Mesothelial cell of epicardium (in vitro differentiated cells): Measurements from ENCODE around the gene RELA. TPM values are rescaled to one million over a fixed set of nuclear protein-coding genes. Genes with fewer than 3 reads are reported as not detected.

Experiments used
- DNase-seq, 2 experiments: peaks; one replicate each; pipeline ENCODE4 v3.0.0; 2021; ENCODE audit warnings: low spot score in 2 of 2; ENCODE audit not compliant: unreplicated experiment in 2 of 2
- H3K27ac Mint-ChIP-seq: 2 replicates; pipeline ENCODE4 v1.8.0; 2021; ENCODE audit warnings: mixed read lengths
- H3K27me3 Mint-ChIP-seq: 2 replicates; pipeline ENCODE4 v1.8.0; 2021; ENCODE audit warnings: low read depth, mixed read lengths
- H3K36me3 Mint-ChIP-seq: 2 replicates; pipeline ENCODE4 v1.8.0; 2021; ENCODE audit warnings: mixed read lengths
- H3K4me1 Mint-ChIP-seq: 2 replicates; pipeline ENCODE4 v1.8.0; 2021; ENCODE audit warnings: mixed read lengths
- H3K4me3 Mint-ChIP-seq: 2 replicates; pipeline ENCODE4 v1.8.0; 2021; ENCODE audit warnings: mild to moderate bottlenecking, moderate library complexity, mixed read lengths
- H3K9me3 Mint-ChIP-seq: 2 replicates; pipeline ENCODE4 v1.8.0; 2021; ENCODE audit warnings: mixed read lengths
- total RNA-seq: library from RNA; stranded (reverse); gene quantifications from 3 replicates; pipeline ENCODE4 v1.2.1, GENCODE V29; 2021
- TF ChIP-seq, protein P1 (sequence below): fragments of 200-600 bp; sonication (generic); IDR thresholded peaks from one replicate; pipeline ENCODE4 v1.5.0; 2021; ENCODE audit warnings: antibody characterized with exemption; ENCODE audit not compliant: unreplicated experiment

RELA gene
- total RNA-seq, 1 donor from 2014 or later: 96.8 TPM

GRCh38 chr11:65621460-65621859, 41.3 kb downstream of the RELA start:
- Mint-ChIP-seq H3K4me3 (no peak overlapping the region), H3K36me3 (peaks cover 16% of the 10 kb centered on the region), H3K27me3 (no peaks in the 10 kb centered on the region), H3K9me3 (no peaks in the 10 kb centered on the region), H3K27ac (no peak overlapping the region), H3K4me1 (peaks cover 5% of the 10 kb centered on the region)
- DNase-seq: no peak
- TF ChIP-seq, protein P1, sequence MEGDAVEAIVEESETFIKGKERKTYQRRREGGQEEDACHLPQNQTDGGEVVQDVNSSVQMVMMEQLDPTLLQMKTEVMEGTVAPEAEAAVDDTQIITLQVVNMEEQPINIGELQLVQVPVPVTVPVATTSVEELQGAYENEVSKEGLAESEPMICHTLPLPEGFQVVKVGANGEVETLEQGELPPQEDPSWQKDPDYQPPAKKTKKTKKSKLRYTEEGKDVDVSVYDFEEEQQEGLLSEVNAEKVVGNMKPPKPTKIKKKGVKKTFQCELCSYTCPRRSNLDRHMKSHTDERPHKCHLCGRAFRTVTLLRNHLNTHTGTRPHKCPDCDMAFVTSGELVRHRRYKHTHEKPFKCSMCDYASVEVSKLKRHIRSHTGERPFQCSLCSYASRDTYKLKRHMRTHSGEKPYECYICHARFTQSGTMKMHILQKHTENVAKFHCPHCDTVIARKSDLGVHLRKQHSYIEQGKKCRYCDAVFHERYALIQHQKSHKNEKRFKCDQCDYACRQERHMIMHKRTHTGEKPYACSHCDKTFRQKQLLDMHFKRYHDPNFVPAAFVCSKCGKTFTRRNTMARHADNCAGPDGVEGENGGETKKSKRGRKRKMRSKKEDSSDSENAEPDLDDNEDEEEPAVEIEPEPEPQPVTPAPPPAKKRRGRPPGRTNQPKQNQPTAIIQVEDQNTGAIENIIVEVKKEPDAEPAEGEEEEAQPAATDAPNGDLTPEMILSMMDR: no peak

DNA sequence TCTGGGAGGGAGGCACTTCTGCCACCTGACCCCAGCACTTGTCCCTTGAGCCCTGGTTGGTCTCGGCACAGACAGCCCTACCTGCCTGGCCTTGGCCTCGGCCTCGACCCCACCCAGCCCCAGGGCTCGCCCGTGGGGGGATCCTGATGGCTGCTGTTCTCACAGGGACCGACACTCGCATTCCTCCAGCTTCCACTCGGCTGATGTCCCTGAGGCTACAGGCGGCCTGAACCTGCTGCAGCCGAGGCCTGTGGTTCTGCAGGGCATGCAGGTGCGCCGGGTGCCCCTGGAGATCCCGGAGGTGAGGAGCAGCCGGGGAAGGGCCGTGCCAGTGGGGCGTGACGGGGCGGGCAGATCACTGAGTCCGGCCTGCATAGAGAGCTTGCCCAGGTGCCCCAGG, 42.0 kb downstream of the RELA start:
- TF ChIP-seq, protein P1: no peak
- Mint-ChIP-seq H3K27ac (no peak overlapping the region), H3K27me3 (no peaks in the 10 kb centered on the region), H3K9me3 (no peaks in the 10 kb centered on the region), H3K36me3 (peaks cover 13% of the 10 kb centered on the region), H3K4me3 (no peak overlapping the region), H3K4me1 (peaks cover 8% of the 10 kb centered on the region)
- no peak for DNase-seq

GRCh38 chr11:65619281-65619928, 43.3 kb downstream of the RELA start:
- Mint-ChIP-seq H3K27me3 (no peaks in the 10 kb centered on the region), H3K4me3 (no peak overlapping the region), H3K27ac (no peak overlapping the region), H3K4me1 (peaks cover 8% of the 10 kb centered on the region), H3K9me3 (no peaks in the 10 kb centered on the region), H3K36me3 (peaks cover 12% of the 10 kb centered on the region)
- TF ChIP-seq, protein P1: no peak
- no peak for DNase-seq

DNA sequence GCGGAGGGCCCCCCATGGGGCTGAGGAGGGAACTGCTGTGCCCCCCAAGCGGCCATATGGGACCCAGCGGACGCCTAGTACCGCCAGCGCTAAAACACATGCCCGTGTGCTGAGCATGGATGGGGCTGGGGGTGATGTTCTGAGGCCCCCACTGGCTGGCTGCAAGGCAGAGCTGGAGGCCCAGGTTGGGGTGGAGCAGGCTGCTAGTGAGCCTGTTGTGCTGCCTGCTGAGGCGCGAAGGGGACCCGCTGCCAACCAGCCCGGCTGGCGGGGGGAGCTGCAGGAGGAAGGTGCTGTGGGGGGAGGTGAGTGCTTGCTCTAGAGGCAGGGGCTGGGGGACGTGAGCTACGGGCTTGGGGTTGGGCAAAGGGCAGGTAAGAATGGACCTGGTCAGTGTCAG, 44.0 kb downstream of the RELA start:
- H3K9me3 Mint-ChIP-seq: no peaks in the 10 kb centered on the region
- H3K27ac Mint-ChIP-seq: no peak overlapping the region
- no peaks in the 10 kb centered on the region for H3K27me3 Mint-ChIP-seq
- TF ChIP-seq, protein P1: no peak
- H3K4me1 Mint-ChIP-seq: peaks cover 10% of the 10 kb centered on the region
- H3K4me3 Mint-ChIP-seq: no peak overlapping the region
- H3K36me3 Mint-ChIP-seq: peaks cover 10% of the 10 kb centered on the region
- no peak for DNase-seq

- Mint-ChIP-seq H3K4me3 (no peak overlapping the region), H3K27me3 (no peaks in the 10 kb centered on the region), H3K4me1 (peaks cover 12% of the 10 kb centered on the region), H3K9me3 (no peaks in the 10 kb centered on the region), H3K36me3 (peaks cover 10% of the 10 kb centered on the region), H3K27ac (no peak overlapping the region)
- DNase-seq: no peak
- TF ChIP-seq, protein P1: no peak
Observed at GRCh38 chr11:65617990-65618751, 44.5 kb downstream of the RELA start.
